OCI-LY3 (cell line): ENCODE measurements around the gene VGLL4.

Source experiments
- H2AFZ ChIP-seq: fragments of 200-600, 300-600 bp; shearing (Covaris generic); 2 replicates; pipeline ENCODE4 v1.6.0; 2014; ENCODE audit warnings: antibody characterized with exemption, low read depth, low read length
- H3K27ac ChIP-seq: fragments of 200-600, 300-600 bp; sonication (generic); 2 replicates; pipeline ENCODE4 v1.5.1; 2014; ENCODE audit warnings: mild to moderate bottlenecking, low read length, moderate library complexity, mixed read lengths
- H3K27me3 ChIP-seq: fragments of 200-600, 300-600 bp; sonication (generic); 2 replicates; pipeline ENCODE4 v1.6.1; 2014; ENCODE audit warnings: low read depth, low read length, mixed read lengths
- H3K36me3 ChIP-seq: fragments of 200-600, 300-600 bp; sonication (generic); replicated peaks from 2 replicates; pipeline ENCODE3; 2014; ENCODE audit warnings: low read depth, low read length, mixed read lengths
- H3K4me1 ChIP-seq: fragments of 300-600, 200-600 bp; sonication (generic); 2 replicates; pipeline ENCODE4 v1.6.1; 2014; ENCODE audit warnings: low read length, mixed read lengths
- H3K4me2 ChIP-seq: fragments of 200-600, 300-600 bp; sonication (generic); 2 replicates; pipeline ENCODE4 v1.6.1; 2014; ENCODE audit warnings: low read length, mixed read lengths
- H3K4me3 ChIP-seq: fragments of 300-600, 200-600 bp; sonication (generic); 2 replicates; pipeline ENCODE4 v1.5.1; 2014; ENCODE audit warnings: antibody characterized with exemption, mild to moderate bottlenecking, low read length, moderate library complexity
- H3K79me2 ChIP-seq: fragments of 300-600, 200-600 bp; shearing (Covaris generic); 2 replicates; pipeline ENCODE4 v1.6.1; 2014; ENCODE audit warnings: mild to moderate bottlenecking, low read length, mixed read lengths
- H3K9ac ChIP-seq: fragments of 300-600, 200-600 bp; shearing (Covaris generic); 2 replicates; pipeline ENCODE4 v1.6.0; 2014; ENCODE audit warnings: mild to moderate bottlenecking, low read length, moderate library complexity
- H3K9me3 ChIP-seq: fragments of 200-600, 300-600 bp; shearing (Covaris generic); 2 replicates; pipeline ENCODE4 v1.6.1; 2014; ENCODE audit warnings: low read length, mixed read lengths; ENCODE audit not compliant: insufficient read depth
- H4K20me1 ChIP-seq: fragments of 200-600, 300-600 bp; sonication (generic); 2 replicates; pipeline ENCODE4 v1.6.1; 2016; ENCODE audit warnings: low read length, mixed read lengths; ENCODE audit not compliant: insufficient read depth
- CTCF ChIP-seq: fragments of 200-600, 300-600 bp; sonication (generic); IDR thresholded peaks from 2 replicates; pipeline ENCODE4 v1.5.1; 2014; ENCODE audit warnings: antibody characterized with exemption, low read length, low read depth
- EZH2phosphoT487 ChIP-seq: fragments of 200-600 bp; shearing (Covaris generic); IDR thresholded peaks from 2 replicates; pipeline ENCODE4 v1.6.1; 2018; ENCODE audit warnings: antibody characterized with exemption, mixed run types, low read depth

The VGLL4 gene

GRCh38 chr3:11584570-11584969, 59.1 kb downstream of the VGLL4 start:
- H3K36me3 ChIP-seq: no peaks in the 10 kb centered on the region
- H3K27me3 ChIP-seq: no peaks in the 10 kb centered on the region
- TF ChIP-seq CTCF (no peak), EZH2phosphoT487 (no peak)
- no peaks in the 10 kb centered on the region for H3K4me1 ChIP-seq
- H3K9me3 ChIP-seq: no peaks in the 10 kb centered on the region
- no peak overlapping the region for H3K9ac ChIP-seq
- peaks cover 50% of the 10 kb centered on the region for H4K20me1 ChIP-seq
- H3K4me2 ChIP-seq: no peak overlapping the region
- H3K4me3 ChIP-seq: no peak overlapping the region
- peaks cover 28% of the 10 kb centered on the region for H3K79me2 ChIP-seq
- H2AFZ ChIP-seq: no peak overlapping the region
- no peak overlapping the region for H3K27ac ChIP-seq

GRCh38 chr3:11583638-11584046, 60.1 kb downstream of the VGLL4 start:
- Histone ChIP-seq H3K4me1 (no peaks in the 10 kb centered on the region), H3K9ac (no peak overlapping the region), H2AFZ (no peak overlapping the region), H3K4me3 (no peak overlapping the region), H3K27me3 (no peaks in the 10 kb centered on the region), H3K27ac (no peak overlapping the region), H3K36me3 (no peaks in the 10 kb centered on the region), H3K79me2 (peaks cover 24% of the 10 kb centered on the region), H3K9me3 (no peaks in the 10 kb centered on the region), H3K4me2 (no peak overlapping the region), H4K20me1 (peaks cover 49% of the 10 kb centered on the region)
- TF ChIP-seq EZH2phosphoT487 (no peak), CTCF (no peak)

GRCh38 chr3:11583235-11583634, 60.5 kb downstream of the VGLL4 start:
- H3K9ac ChIP-seq: no peak overlapping the region
- TF ChIP-seq CTCF (no peak), EZH2phosphoT487 (no peak)
- H3K27ac ChIP-seq: no peak overlapping the region
- no peaks in the 10 kb centered on the region for H3K4me1 ChIP-seq
- no peak overlapping the region for H2AFZ ChIP-seq
- H3K36me3 ChIP-seq: no peaks in the 10 kb centered on the region
- H3K79me2 ChIP-seq: peaks cover 22% of the 10 kb centered on the region
- H4K20me1 ChIP-seq: peaks cover 46% of the 10 kb centered on the region
- no peaks in the 10 kb centered on the region for H3K27me3 ChIP-seq
- no peak overlapping the region for H3K4me2 ChIP-seq
- no peak overlapping the region for H3K4me3 ChIP-seq
- no peaks in the 10 kb centered on the region for H3K9me3 ChIP-seq

GRCh38 chr3:11582191-11582968, 61.3 kb downstream of the VGLL4 start:
- H3K27ac ChIP-seq: no peak overlapping the region
- no peak overlapping the region for H3K4me2 ChIP-seq
- H3K79me2 ChIP-seq: peaks cover 18% of the 10 kb centered on the region
- peaks cover 50% of the 10 kb centered on the region for H4K20me1 ChIP-seq
- no peaks in the 10 kb centered on the region for H3K4me1 ChIP-seq
- H3K27me3 ChIP-seq: no peaks in the 10 kb centered on the region
- no peaks in the 10 kb centered on the region for H3K36me3 ChIP-seq
- H3K9ac ChIP-seq: no peak overlapping the region
- no peak for TF ChIP-seq EZH2phosphoT487
- H2AFZ ChIP-seq: no peak overlapping the region
- H3K9me3 ChIP-seq: no peaks in the 10 kb centered on the region
- H3K4me3 ChIP-seq: no peak overlapping the region
